NCI-H1048 (cell line): ENCODE data around the gene TBL1XR1.
"Not testable (repeated sequence)": the region's sequence is repeated elsewhere in the genome, so short reads cannot be mapped to it uniquely, and the experiment has no call there.

Source experiments
- DNase-seq: peaks from one replicate; lab custom pipeline; 2025; lab: John Stamatoyannopoulos, UW

The TBL1XR1 gene

GRCh38 chr3:177013681-177014280 lies 183.5 kb downstream of the TBL1XR1 start:
- DNase-seq, result no peak

GRCh38 chr3:177005718-177006405 lies 191.4 kb downstream of the TBL1XR1 start:
- no peak for DNase-seq

GRCh38 chr3:177000159-177000558 lies 197.1 kb downstream of the TBL1XR1 start:
- DNase-seq, result not testable (repeated sequence)

GRCh38 chr3:176995946-176996345 lies 201.3 kb downstream of the TBL1XR1 start:
- no peak for DNase-seq

- DNase-seq, result no peak
Measured at GRCh38 chr3:176994891-176995781, 202.1 kb downstream of the TBL1XR1 start.

- no peak for DNase-seq
Measured at GRCh38 chr3:176994393-176994792, 202.9 kb downstream of the TBL1XR1 start.

GRCh38 chr3:176992978-176993377 lies 204.3 kb downstream of the TBL1XR1 start:
- DNase-seq, result no peak

GRCh38 chr3:176992565-176992964 lies 204.7 kb downstream of the TBL1XR1 start:
- DNase-seq, result no peak

- DNase-seq, result no peak
Measured at GRCh38 chr3:176988795-176989194, 208.5 kb downstream of the TBL1XR1 start.

- no peak for DNase-seq
Measured at GRCh38 chr3:176987901-176988650, 209.2 kb downstream of the TBL1XR1 start.

GRCh38 chr3:176978441-176978840 lies 218.8 kb downstream of the TBL1XR1 start:
- no peak for DNase-seq

- no peak for DNase-seq
Measured at GRCh38 chr3:176977331-176977730, 220.0 kb downstream of the TBL1XR1 start.

GRCh38 chr3:176976586-176976985 lies 220.7 kb downstream of the TBL1XR1 start:
- DNase-seq, result no peak

- no peak for DNase-seq
Measured at GRCh38 chr3:176974279-176974678, 223.0 kb downstream of the TBL1XR1 start.

GRCh38 chr3:176971613-176972174 lies 225.6 kb downstream of the TBL1XR1 start:
- no peak for DNase-seq

GRCh38 chr3:176970770-176971169 lies 226.5 kb downstream of the TBL1XR1 start:
- no peak for DNase-seq

GRCh38 chr3:176969506-176969905 lies 227.8 kb downstream of the TBL1XR1 start:
- DNase-seq, result no peak
